ENCODE data around the gene TCFL5. TPM values are rescaled to one million over a fixed set of nuclear protein-coding genes. Genes with fewer than 3 reads are reported as not detected.

Gene TCFL5
- total RNA-seq, 4 donors from 2014 or later, result 12.0 to 28.9 (median 13.8) TPM

DNA sequence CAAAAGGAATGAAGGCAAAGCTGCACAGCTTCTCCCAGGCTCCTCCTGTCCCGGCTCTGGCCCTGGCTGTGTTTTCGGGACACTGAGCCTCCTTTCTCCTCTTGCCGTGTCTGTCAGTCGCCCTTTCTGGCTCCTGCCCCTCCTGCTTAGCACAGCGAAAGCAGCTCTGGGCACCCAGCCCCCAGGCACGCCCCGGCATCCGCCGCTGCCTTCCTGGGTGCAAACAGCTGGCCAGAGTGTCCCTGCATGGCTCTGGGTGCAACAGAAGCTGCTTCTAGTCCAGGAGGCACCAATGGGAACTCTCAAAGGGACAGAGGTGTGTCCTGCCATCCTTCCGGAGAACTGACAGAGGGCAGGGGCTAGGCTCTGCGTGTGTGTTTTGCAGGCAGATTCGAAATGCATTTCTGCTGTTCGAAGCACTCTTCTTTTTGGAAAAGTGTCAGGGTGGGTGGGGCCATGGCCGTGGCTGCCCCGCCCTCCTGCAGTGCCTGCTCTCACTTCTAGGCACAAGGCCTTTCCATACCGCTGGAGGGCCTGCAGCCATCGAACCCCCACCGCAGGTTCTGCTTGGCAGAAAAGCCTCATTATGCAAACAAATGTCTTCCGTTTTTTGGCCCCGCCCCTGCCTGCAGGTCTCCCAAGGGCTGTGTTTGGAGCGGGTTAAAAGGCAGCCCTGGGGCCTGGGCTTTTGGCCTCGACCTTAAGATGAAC lies 29.3 kb downstream of the TCFL5 start:
- no peak for TF ChIP-seq POLR2AphosphoS5 (IDR thresholded peaks at IDR 0.05)
- TF ChIP-seq, protein P1, sequence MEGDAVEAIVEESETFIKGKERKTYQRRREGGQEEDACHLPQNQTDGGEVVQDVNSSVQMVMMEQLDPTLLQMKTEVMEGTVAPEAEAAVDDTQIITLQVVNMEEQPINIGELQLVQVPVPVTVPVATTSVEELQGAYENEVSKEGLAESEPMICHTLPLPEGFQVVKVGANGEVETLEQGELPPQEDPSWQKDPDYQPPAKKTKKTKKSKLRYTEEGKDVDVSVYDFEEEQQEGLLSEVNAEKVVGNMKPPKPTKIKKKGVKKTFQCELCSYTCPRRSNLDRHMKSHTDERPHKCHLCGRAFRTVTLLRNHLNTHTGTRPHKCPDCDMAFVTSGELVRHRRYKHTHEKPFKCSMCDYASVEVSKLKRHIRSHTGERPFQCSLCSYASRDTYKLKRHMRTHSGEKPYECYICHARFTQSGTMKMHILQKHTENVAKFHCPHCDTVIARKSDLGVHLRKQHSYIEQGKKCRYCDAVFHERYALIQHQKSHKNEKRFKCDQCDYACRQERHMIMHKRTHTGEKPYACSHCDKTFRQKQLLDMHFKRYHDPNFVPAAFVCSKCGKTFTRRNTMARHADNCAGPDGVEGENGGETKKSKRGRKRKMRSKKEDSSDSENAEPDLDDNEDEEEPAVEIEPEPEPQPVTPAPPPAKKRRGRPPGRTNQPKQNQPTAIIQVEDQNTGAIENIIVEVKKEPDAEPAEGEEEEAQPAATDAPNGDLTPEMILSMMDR (IDR thresholded peaks at IDR 0.05), result no peak
- Histone ChIP-seq H3K27ac (peak overlapping the region in 2 of 4 donors; percentile 59 to 75), H3K9me3 (no peaks in the 10 kb centered on the region), H3K4me1 (peaks cover 0 to 25% (median 9%) of the 10 kb centered on the region in 3 donors), H3K4me3 (no peak overlapping the region), H3K27me3 (peaks cover 17% of the 10 kb centered on the region), H3K36me3 (peaks cover 0 to 9% of the 10 kb centered on the region in 2 donors)
- ATAC-seq, result peak; percentile 53
- WGBS, 2 donors (ENCODE audit: low coverage in 1 of 2), result 0% methylated on average over 2 of the region's 22 CpGs; no CpG with 5 or more reads in 1 of the 2 donors

DNA sequence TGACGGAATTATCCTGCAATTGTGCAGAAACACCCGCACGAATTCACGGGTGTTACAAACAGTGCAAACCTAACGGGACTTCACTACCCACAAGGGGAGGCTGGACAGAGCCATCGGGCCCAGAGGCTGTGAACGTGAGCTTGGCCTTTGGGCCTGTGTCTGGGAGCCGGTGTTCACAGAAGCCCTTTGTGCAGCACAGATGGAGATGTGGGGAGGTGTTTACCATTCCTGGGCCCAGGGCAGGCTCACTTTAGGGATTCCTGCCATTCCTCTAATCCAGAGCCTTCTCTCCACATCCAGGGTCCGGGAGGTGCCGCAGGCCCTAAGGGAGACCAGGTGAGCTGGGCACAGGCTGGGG lies 29.8 kb downstream of the TCFL5 start:
- Histone ChIP-seq H3K4me1 (peaks cover 0 to 25% (median 9%) of the 10 kb centered on the region in 3 donors), H3K36me3 (peaks cover 0 to 9% of the 10 kb centered on the region in 2 donors), H3K9me3 (no peaks in the 10 kb centered on the region), H3K27me3 (peaks cover 12% of the 10 kb centered on the region), H3K27ac (peak overlapping the region in 3 of 4 donors; percentile 19 to 75 (median 59)), H3K4me3 (no peak overlapping the region)
- ATAC-seq, result no peak
- WGBS, 2 donors (ENCODE audit: low coverage in 1 of 2), result 26% methylated on average over 7 of the region's 10 CpGs; no CpG with 5 or more reads in 1 of the 2 donors
- TF ChIP-seq POLR2AphosphoS5 (IDR thresholded peaks at IDR 0.05), result no peak
- TF ChIP-seq, protein P1 (IDR thresholded peaks at IDR 0.05), result no peak
- TF ChIP-seq POLR2A (IDR thresholded peaks at IDR 0.05), result no peak
- no peak for TF ChIP-seq EP300 (IDR thresholded peaks at IDR 0.05)

DNA sequence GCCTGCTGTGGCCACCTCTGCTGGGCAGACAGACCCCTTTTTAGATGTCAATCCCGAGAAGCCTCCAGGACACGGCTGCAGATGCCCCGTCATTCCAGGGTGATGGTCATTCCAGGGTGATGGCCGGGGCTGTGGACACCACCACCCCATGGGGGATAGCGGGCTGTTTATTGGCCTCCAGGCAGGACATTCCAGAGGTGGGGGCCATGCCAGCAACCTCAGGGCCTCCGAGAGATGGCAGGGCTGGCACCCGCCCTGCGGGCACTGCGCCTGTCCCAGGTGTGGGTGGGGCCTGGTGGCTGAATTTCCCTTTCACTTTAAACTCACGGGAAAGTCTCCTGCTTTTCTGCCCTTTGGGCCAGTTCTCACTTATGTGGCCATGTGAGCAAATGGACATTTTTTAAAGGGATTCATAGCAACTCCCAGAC lies 30.2 kb downstream of the TCFL5 start:
- Histone ChIP-seq H3K27me3 (peaks cover 8% of the 10 kb centered on the region), H3K36me3 (peaks cover 0 to 6% of the 10 kb centered on the region in 2 donors), H3K27ac (peak overlapping the region in 3 of 4 donors; percentile 19 to 75 (median 59)), H3K4me1 (peaks cover 0 to 25% (median 9%) of the 10 kb centered on the region in 3 donors), H3K4me3 (no peak overlapping the region), H3K9me3 (no peaks in the 10 kb centered on the region)
- WGBS, 2 donors (ENCODE audit: low coverage in 1 of 2), result no CpG with 5 or more reads among the region's 10 CpGs
- no peak for ATAC-seq
- TF ChIP-seq EP300 (IDR thresholded peaks at IDR 0.05) (no peak), POLR2A (IDR thresholded peaks at IDR 0.05) (no peak), POLR2AphosphoS5 (IDR thresholded peaks at IDR 0.05) (no peak)
- TF ChIP-seq, protein P1 (IDR thresholded peaks at IDR 0.05), result no peak

DNA sequence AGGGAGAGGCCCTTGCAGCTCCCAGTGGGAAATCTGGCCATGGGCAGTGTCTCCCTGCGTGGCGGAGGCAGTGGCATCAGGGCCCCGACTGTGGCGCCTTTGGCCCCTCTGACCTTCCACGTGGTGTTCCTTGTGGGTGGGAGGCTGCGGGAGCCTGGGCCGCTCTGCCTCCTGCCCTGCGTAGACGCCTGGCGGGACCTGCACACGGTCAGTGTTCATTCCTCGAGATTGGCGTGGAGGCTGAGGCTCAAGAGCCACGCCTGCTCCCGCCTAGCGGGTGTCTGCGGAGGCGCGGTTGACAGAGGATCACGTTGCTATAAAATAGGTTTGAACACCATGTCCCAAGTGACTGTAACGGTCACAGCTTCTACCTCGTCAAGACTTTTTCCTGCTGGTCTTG lies 30.8 kb downstream of the TCFL5 start:
- Histone ChIP-seq H3K4me3 (no peak overlapping the region), H3K36me3 (peaks cover 0 to under 1% of the 10 kb centered on the region in 2 donors), H3K4me1 (peaks cover 0 to 25% (median 9%) of the 10 kb centered on the region in 3 donors), H3K27me3 (peaks cover 2% of the 10 kb centered on the region), H3K9me3 (no peaks in the 10 kb centered on the region), H3K27ac (peak overlapping the region in 3 of 4 donors; percentile 19 to 75 (median 59))
- TF ChIP-seq, protein P1 (IDR thresholded peaks at IDR 0.05), result no peak
- TF ChIP-seq POLR2A (IDR thresholded peaks at IDR 0.05), result no peak
- TF ChIP-seq POLR2AphosphoS5 (IDR thresholded peaks at IDR 0.05), result no peak
- no peak for TF ChIP-seq EP300 (IDR thresholded peaks at IDR 0.05)
- ATAC-seq, result no peak
- WGBS, 2 donors (ENCODE audit: low coverage in 1 of 2), result 100% methylated on average over 3 of the region's 22 CpGs; no CpG with 5 or more reads in 1 of the 2 donors

DNA sequence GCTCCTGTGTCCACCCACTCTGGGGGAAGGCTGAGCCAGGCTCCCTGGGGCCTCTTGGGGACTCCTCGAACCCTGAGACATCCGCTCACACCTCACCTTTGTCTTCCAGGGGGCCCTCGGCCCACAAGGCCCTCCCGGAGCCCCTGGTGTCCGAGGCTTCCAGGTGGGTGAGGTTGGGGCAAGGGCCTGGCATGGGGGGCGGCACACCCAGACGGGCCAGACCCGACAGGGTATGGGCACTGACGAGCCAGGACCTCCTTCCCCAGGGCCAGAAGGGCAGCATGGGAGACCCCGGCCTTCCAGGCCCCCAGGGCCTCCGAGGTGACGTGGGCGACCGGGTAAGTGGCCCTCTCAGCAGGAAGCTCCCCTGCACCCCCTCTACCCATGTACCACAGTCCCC lies 31.4 kb downstream of the TCFL5 start:
- H3K36me3 ChIP-seq, result no peaks in the 10 kb centered on the region
- whole genome bisulfite sequencing, 2 donors (ENCODE audit: low coverage in 1 of 2), result no CpG with 5 or more reads among the region's 14 CpGs
- no peak overlapping the region for H3K4me3 ChIP-seq
- H3K9me3 ChIP-seq, result no peaks in the 10 kb centered on the region
- peak overlapping the region in 1 of 4 donors; percentile 14 for H3K27ac ChIP-seq
- peaks cover 2% of the 10 kb centered on the region for H3K27me3 ChIP-seq
- TF ChIP-seq POLR2A (IDR thresholded peaks at IDR 0.05), result no peak
- TF ChIP-seq EP300 (IDR thresholded peaks at IDR 0.05), result no peak
- no peak for TF ChIP-seq POLR2AphosphoS5 (IDR thresholded peaks at IDR 0.05)
- TF ChIP-seq, protein P1 (IDR thresholded peaks at IDR 0.05), result no peak
- no peak for ATAC-seq
- H3K4me1 ChIP-seq, result peaks cover 0 to 26% (median 9%) of the 10 kb centered on the region in 3 donors
